Activated T-cell treated with anti-CD3 and anti-CD28 coated beads for 4 hours (primary cell): Measurements from ENCODE around the gene DNAH1.

Source experiments
- DNase-seq: peaks from one replicate; pipeline ENCODE4 v3.0.0-alpha.2; 2020

Gene DNAH1

GRCh38 chr3:52343946-52344600 is 28.0 kb downstream of the DNAH1 start:
- no peak for DNase-seq

- DNase-seq = no peak
Observed at GRCh38 chr3:52345521-52346109, 29.5 kb downstream of the DNAH1 start.

- no peak for DNase-seq
Observed at GRCh38 chr3:52346623-52347530, 30.8 kb downstream of the DNAH1 start.

- no peak for DNase-seq
Observed at GRCh38 chr3:52347716-52348635, 31.9 kb downstream of the DNAH1 start.

- DNase-seq = no peak
Observed at GRCh38 chr3:52349131-52349530, 33.0 kb downstream of the DNAH1 start.

GRCh38 chr3:52349611-52350395 is 33.7 kb downstream of the DNAH1 start:
- no peak for DNase-seq

GRCh38 chr3:52350416-52350815 is 34.3 kb downstream of the DNAH1 start:
- DNase-seq = no peak

- no peak for DNase-seq
Observed at GRCh38 chr3:52350981-52351761, 35.1 kb downstream of the DNAH1 start.

- no peak for DNase-seq
Observed at GRCh38 chr3:52351762-52352368, 35.7 kb downstream of the DNAH1 start.

- no peak for DNase-seq
Observed at GRCh38 chr3:52352566-52352965, 36.4 kb downstream of the DNAH1 start.

- no peak for DNase-seq
Observed at GRCh38 chr3:52353291-52353855, 37.3 kb downstream of the DNAH1 start.

GRCh38 chr3:52354676-52355075 is 38.6 kb downstream of the DNAH1 start:
- DNase-seq = no peak

GRCh38 chr3:52355526-52355925 is 39.4 kb downstream of the DNAH1 start:
- DNase-seq = no peak

GRCh38 chr3:52356126-52356525 is 40.0 kb downstream of the DNAH1 start:
- no peak for DNase-seq

GRCh38 chr3:52357151-52358080 is 41.3 kb downstream of the DNAH1 start:
- DNase-seq = no peak

GRCh38 chr3:52358362-52358940 is 42.3 kb downstream of the DNAH1 start:
- no peak for DNase-seq

GRCh38 chr3:52359116-52359855 is 43.2 kb downstream of the DNAH1 start:
- no peak for DNase-seq

GRCh38 chr3:52361011-52361410 is 44.9 kb downstream of the DNAH1 start:
- no peak for DNase-seq
